HCEC 1CT (cell line): ENCODE measurements around the gene FBH1.
"Not testable (repeated sequence)": the region's sequence is repeated elsewhere in the genome, so short reads cannot be mapped to it uniquely, and the experiment has no call there.

ENCODE experiments used
- DNase-seq: peaks from one replicate; pipeline ENCODE4 v3.0.0-alpha.2; 2017

FBH1 gene

DNA sequence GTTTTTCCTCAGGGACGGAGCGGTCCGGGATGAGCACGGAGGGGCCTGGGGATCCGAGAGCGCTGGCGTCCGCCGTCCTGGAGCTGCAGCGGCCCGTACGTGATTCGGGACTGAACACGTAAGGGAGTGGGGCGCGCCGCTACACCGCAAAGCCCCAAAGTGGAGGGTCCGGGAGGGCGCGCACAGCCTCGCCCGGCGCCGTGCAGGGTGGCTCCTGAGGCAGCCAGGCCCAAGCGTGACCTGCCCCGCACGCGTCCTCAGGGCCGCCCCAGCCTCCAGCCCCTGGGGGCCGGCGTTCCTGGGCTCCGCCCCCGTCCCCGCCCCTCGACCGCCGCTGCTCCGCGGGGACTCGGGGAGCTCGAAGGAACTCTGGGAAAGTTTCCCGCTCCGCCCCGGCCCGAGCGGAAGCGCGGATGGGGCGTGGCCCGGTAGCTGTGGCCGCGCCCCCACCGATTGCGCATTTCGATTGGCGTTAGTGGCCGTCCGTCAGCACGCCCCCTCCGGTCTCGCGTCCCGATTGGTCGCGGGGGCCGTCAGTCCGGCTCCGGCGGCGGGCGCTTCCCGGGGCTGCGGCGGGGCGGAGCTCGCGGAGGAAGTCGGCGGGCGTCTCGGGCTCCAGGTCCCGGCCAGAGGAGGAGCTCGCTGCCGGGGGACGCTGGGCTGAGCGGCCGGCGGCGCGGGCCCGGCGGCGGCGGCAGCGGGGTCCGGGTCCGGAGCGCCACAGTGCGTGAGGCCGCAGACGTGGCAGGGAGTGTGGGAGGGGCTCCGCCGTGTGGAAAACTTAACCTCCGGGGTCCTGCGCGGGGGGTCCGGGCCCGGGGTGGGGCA lies at the start of gene FBH1, which contains the start of gene ANKRD16:
TSS of gene FBH1 (plus strand) at position 620 of the 828 bp plus-strand sequence. CDS start at position 723, 103 bp downstream.
TSS of gene ANKRD16 (minus strand) at position 270 of the 828 bp plus-strand sequence. CDS start 539 bp downstream, outside the sequence.
- DNase-seq: peak; percentile 98

DNA sequence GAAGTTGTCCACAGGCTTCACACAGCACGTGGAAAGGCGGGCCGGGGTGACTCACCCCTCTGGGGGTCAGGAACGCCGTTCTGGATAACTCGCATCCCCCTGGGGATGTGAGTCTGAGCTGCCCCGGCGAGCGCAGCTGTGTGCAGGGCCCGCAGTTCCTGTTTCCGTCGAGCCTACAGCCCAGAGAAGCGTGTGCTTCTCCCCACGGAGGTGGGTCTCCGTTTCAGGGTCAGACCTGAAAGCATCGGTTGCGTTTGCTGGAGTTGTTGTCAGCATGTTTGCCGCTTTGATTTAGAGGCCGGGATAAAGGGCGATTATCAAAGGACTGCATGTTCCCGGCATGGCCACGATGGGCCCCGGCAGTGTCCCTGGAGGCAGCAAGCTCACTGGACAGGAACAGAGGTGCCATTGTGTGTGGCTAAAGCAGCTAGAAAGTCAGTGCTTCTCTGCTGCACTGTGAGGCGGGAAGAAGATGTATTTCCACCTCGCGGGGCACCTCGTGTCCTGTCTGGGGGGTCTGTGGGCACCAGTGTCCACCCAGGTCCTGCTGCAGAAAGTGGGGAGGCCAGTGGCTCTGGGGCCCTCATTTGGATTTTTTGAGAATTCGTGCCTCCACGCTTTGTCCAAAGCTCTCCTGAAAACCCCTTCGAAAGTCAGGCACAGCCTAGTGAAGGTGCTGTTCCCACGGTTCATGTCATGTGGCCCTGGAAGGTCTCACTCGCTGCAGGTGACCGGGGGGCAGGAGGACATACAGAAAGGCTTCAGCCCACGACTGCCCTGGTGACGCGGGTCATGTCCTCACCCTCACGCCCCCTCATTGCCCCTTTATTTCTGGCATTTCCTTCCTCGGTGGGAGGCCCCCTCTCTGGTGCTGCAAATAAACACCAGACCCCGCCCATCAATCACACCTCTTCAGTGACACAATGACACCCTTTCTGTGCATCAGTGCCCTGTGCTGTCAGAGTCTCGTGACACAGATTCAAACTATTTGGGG lies 49.4 kb upstream of the FBH1 start:
- peak; percentile 11 for DNase-seq

DNA sequence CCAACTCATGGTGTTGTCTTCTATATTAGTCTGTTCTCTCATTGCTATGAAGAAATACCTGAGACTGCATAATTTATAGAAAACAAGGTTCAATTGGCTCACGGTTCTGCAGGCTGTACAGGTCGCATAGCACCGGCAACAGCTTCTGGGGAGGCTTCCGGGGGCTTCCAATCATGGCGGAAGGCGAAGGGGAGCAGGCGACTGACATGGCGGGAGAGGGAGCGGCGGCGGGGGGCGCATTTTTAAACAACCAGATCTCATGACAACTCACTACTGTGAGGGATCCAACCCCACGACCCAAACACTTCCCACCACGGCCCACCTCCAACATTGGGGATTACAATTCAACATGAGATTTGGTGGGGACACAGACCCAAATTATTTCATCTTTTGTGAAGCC lies 48.1 kb upstream of the FBH1 start:
- no peak for DNase-seq

DNA sequence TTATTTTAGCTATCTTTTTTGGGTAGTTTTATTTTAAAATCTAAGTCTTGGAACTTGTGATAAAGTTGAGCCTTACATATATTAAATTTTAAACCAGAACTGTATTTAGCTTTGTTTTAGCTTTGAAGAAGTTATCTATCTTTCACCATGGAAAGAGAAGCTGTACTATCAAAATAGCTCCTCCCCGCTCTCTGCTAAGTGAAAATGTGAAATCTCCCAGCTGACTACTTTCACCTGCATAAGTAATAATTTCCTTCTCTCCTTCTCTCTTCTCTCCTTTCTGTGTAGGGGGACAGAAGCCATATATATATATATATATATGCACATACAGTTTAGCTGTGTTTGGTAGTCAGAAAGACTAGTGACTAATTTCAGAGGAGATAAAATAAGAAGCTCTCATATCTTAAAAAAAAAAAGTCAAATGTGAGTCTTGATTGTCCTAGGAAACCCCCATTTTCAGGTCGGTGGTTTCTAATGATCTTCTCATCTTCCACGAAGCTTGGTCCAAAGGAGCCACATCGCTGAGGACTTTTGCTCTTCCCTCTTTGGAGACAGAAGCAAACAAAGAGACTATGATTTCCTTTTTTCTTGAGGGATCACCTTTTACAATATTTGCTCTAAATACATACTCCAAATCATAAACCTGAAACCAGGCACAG lies 46.2 kb upstream of the FBH1 start:
- no peak for DNase-seq

DNA sequence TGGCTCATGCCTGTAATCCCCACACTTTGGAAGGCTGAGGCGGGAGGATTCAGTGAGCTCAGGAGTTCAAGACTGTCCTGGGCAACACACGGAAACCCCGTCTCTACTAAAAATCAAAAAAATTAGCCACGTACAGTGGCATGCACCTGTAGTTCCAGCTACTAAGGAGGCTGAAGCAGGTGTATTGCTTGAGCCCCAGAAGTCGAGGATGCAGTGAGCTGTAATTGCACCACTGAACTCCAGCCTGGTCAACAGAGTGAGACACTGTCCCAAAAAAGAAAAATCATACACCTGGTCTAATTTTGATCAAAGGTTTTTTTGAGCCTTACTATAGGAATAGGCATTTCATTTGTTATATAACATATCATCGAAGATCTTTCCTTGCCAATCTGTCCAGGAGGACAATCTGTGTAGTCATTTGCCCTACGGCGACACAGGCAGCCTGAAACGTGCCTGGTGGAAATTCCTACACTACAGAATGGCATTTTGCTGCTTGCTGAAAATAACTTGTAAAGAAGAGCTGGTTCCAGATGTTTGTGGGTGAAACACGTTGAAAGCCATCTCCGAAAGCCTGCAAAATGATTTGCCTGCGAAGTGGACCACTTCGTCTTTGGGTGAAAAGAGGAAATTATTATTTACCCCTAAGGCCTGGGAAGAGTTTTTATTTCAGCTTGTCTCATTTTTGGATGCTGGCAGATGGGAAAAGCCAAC lies 45.5 kb upstream of the FBH1 start:
- DNase-seq: no peak

DNA sequence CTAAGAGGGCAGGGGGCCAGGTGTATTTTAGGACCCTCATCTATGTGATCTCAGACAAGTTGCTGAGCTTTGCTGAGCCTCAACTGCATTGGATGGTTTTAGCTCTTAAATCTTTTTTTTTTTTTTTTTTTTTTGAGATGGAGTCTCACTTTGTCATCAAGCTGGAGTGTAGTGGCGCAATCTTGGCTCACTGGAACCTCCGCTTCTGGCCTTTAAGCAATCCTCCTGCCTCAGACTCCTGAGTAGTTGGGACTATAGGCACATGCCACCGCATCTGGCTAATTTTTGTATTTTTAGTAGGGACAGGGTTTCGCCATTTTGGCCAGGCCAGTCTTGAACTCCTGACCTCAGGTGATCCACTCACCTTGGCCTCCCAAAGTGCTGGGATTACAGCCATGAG lies 43.4 kb upstream of the FBH1 start:
- not testable (repeated sequence) for DNase-seq

DNA sequence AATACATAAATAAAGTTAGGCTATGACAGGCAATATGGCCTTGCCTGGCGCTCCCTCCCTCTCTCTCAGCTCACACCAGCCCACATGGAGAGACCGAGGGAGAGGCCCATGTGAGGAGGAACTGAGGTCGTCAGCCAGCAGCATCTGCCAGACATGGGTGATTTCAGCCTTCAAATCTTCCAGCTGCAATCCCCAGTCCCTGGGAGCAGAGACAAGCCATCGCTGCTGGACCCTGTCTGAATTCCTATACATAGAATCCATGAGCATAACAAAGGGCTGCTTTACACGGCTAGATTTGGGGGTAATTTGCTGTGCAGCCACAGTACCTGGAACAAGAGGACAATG lies 35.9 kb upstream of the FBH1 start:
- no peak for DNase-seq

DNA sequence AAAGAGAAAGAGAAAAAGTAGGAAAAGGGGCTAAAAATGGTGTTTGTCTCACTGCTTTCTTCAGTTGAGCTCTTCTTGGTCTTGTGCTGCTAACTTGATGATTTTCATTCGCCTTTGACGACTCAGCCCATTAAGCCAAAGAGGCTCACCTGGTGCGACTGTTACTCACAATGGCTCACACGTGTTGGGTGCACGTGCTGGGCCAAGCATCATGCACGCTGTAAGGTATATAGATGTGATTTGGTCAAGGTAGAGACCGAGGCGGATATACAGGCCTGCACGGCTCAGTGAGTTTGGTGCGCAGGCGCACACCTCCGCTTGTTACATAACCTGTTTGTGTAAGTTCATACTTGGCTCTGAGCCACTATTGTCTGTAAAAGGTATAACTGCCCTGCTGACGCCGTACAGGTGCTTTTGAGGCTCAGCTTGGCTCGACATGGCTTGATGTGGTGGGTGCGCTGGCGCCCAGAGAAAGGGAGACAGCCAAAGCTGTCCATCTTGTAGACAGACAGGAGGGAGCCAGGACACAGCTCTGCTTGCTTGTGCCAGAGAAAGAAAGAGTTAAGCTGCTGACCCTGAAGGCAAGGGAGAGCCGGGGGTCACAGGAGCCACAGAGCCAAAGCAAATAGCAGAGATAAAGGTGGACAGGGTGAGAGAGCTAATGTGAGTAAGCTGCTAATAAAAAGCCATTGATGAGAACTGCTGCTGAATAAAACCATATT lies 33.9 kb upstream of the FBH1 start:
- DNase-seq: no peak

DNA sequence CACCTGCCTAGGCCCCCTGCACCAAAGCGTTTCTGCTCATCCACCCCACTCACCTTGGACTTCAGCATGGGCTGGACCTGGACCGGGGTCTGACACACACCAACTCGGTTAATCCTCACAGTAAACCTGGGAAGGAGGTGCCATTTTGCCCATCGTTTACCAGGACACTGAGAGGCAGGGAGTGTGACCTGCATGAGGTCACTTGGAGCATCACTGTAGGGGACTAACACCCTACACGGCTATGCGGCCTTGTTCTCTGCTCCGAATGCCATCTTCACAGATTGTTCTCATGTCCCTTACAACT lies 33.4 kb upstream of the FBH1 start:
- no peak for DNase-seq

DNA sequence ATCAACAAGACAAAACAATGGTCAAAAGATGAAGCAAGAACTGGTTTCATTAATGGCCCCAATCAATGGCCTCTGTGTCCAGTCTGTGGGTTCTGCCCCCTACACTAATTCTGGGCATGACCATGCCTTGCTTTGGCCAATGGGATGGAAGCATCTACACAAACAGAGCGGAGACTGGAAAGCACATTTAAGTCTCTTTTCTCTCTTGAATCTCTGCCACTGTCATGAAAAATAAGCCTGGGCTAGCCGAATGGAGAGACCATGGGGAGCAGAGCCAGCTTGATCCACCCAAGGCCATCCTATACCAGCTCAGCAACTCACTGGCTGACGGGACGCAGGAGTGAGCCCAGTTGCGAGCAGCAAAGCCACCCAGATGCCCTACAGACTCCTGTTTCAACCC lies 31.2 kb upstream of the FBH1 start:
- no peak for DNase-seq

DNA sequence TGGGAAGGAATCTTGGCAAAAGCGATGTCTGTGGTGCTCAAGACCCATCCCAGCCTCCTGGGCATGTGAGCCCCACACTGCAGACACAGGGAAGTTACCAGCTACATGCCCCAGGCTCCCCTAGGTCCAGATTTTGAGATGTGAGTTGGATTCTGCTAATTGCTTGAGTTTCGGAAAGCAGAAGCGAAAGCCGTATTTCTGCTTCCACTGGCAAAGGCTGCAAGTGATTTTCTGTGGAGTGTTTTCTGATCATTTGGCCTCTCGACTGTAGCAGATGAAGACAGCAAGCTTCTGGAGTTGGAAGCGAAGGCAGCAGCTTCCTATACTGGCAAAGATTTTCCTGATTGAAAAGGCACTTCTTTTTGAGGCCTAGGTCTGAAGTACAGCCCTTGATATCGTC lies 30.0 kb upstream of the FBH1 start:
- DNase-seq: no peak

DNA sequence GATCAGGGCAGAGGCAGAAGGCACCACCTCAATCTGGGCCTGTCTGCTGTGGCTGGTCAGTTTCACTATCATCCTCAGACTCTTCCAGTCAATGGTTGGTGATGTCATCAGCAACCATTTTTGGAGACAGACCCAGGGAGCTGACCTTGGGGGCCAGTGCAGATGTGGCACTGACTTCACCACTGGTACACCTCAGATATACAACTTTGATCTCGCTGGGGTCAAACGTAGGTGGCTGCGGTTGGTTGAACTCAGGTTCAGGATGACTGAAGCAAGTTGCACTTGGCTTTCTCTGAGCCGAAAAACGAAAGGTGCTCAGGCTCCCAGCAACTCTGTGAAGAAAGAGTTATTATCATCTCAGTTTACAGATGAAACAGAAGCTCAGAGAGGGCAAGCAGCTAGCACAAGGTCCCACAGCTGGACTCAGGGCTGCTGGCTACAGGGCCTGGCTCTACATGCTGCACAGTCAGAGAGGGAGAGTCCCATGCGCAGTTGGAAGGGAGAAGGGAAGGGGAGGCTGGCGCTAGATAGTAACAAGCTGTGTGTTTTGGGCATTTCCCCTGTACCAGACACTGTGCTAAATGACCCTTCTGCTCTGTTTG lies 27.6 kb upstream of the FBH1 start:
- no peak for DNase-seq

DNA sequence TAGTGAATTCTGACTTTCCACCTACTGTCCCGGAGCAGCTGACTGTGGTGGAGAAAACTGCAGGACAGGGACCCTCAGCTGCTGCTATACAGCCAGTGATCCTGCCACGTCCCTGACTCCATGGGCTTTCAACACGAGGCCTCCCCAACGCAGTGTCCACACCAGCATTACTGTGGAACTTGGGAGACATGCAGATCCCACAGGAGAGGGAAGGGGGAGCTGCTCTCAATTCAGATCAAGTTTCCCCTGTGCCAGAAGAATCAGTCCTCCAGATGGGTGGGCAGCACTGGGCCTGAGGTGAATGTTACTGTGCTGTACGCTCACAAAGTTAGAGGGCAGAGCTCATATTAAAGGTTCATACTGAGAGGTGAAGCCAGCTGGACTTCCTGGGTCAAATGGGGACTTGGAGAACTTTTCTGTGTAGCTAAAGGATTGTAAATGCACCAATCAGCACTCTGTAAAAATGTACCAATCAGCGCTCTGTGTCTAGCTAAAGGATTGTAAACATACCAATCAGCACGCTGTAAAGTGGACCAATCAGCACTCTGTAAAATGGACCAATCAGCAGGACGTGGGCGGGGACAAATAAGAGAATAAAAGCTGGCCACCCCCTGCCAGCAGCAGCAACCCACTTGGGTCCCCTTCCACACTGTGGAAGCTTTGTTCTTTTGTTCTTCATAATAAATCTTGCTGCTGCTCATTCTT lies 26.9 kb upstream of the FBH1 start:
- DNase-seq: not testable (repeated sequence)

DNA sequence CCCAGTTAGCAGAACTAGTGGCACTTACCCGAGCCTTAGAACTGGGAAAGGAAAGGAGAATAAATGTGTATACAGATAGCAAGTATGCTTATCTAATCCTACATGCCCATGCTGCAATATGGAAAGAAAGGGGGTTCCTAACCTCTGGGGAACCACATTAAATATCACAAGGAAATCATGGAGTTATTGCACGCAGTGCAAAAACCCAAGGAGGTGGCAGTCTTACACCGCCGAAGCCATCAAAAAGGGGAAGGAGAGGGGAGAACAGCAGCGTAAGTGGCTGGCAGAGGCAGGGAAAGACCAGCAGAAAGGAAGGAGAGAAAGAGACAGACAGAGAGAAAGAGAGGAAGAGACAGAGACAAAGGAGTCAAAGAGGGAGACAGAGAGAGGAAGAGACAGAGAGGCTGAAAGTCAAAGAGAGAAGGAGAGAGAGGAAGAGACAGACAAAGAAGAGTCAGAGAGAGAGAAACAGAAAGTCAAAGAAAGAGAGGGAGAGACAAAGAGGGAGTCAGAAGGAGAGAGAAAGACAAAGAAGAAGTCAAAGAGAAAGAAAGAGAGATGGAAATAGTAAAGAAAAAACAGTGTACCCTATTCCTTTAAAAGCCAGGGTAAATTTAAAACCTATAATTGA lies 23.5 kb upstream of the FBH1 start:
- not testable (repeated sequence) for DNase-seq

DNA sequence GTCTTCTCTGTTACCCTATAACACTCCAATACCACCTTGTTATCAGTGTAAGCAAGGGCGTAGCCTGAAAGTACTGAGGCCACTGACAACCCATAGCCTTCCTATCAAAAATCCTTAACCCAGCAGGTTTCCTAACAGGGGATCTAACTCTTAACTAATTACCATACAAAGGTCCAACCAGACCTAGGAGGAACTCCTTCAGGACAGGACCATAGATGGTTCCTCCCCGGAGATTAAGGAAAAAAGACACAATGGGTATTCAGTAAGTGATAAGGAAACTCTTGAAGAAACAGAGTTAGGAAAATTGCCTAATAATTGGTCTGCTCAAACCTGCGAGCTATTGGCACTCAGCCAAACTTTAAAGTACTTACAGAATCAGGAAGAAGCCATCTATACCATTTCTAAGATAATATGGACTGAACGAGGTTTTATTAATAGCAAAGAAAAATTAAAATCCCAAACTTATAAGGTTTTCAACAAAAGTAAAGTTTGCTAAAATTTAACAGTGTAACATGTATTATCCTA lies 22.9 kb upstream of the FBH1 start:
- DNase-seq: not testable (repeated sequence)

DNA sequence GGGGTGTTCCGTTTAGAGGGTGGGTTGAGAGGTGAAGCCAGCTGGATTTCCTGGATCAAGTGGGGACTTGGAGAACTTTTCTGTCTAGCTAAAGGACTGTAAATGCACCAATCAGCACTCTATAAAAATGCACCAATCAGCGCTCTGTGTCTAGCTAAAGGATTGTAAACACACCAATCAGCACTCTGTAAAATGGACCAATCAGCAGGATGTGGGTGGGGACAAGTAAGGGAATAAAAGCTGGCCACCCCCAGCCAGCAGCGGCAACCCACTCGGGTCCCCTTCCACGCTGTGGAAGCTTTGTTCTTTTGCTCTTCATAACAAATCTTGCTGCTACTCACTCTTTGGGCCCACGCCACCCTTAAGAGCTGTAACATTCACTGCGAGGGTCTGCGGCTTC lies 21.7 kb upstream of the FBH1 start:
- not testable (repeated sequence) for DNase-seq

DNA sequence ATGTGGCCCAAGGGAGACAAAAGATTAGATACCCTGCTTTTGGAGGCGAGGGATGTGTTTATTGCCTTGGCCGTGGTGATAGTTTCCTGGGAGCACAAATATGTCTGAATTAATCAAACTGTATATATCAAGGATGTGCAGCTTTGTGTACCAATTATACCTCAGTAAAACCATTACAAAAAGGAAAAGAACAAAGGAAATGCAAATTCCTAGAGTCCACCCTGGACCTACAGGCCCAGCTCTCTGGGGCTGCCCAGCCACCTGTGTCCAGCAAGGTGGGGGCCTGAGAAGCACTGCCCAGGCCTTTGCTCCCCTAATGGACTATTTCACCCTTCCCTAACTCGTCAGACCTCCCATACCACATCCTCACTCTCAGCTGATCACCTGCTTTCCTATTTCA lies 20.9 kb upstream of the FBH1 start:
- DNase-seq: no peak

DNA sequence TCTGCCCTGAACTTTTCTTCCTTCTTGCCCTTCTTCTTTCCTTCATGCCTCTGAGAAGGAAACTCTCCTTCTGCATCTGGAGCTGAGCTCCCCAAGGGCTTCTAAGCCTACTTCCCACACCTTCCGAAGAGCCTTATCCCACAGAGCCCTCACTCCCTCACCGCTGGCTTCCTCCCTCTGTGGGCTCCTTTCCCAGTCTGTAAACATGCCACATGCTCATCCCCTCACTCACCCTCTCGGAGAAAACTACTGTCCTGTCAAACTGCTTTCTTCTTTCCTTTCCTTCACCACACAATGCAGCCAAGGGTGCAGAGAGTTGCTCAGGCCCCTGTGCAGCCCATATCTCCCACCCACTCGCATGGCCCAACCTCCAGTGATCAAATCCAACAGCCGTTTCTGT lies 18.4 kb upstream of the FBH1 start:
- no peak for DNase-seq

DNA sequence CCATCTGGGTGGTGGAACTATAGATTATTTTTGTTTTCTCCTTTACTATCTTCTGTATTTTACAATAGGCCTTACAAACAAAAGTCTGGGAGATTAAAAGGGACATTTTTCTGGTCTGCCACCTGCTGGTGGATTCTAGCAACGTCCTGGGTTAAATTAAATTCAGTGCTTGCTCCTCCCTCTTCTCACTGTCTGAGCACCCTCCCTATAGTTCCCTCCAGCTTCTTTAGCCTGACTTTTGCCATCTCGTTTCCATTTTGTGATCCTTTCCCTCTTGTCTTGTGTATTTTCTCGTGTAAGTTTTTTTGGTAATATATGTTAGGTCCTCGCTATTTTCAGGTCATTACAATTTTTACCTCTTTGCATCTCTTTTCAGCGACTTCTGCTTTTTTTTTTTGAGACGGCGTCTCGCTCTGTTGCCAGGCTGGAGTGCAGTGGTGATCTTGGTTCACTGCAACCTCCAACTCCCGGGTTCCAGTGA lies 16.5 kb upstream of the FBH1 start:
- DNase-seq: peak; percentile 57

DNA sequence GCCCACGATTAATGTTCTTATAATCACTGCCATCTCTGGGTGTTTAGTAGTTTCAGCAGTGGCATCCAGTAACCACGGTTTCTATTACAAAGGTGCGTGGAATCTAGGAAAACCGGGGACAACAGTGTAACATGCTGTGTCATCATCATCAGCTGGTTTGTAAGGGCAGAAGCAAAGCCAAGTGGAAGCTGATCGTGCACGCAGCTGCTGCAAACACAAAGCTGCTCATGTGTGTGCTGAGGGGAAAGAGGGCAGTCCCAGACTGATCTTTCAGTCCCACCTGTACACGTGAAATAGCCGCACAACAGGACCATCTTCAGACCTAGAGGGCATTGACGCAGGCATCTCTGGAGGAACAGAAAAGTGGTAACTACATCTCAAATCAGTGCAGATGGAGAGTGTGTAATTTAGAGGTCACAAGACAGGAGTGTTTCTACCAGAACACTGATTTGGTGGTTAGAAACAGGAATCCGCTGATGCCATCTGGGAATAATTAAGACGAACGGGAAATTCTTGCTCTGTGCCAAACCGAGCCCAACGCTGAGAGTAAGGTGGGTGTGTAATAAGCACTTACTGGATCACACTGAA lies 13.8 kb upstream of the FBH1 start:
- DNase-seq: no peak
